Activated naive CD4-positive, alpha-beta T cell (primary cell): ENCODE results near the gene RPS28.
"Not testable (repeated sequence)": the region's sequence is repeated elsewhere in the genome, so short reads cannot be mapped to it uniquely, and the experiment has no call there.

ENCODE experiments used
- DNase-seq, 4 experiments: peaks; one replicate each; lab custom pipeline; 2025; lab: John Stamatoyannopoulos, UW

The RPS28 gene

DNA sequence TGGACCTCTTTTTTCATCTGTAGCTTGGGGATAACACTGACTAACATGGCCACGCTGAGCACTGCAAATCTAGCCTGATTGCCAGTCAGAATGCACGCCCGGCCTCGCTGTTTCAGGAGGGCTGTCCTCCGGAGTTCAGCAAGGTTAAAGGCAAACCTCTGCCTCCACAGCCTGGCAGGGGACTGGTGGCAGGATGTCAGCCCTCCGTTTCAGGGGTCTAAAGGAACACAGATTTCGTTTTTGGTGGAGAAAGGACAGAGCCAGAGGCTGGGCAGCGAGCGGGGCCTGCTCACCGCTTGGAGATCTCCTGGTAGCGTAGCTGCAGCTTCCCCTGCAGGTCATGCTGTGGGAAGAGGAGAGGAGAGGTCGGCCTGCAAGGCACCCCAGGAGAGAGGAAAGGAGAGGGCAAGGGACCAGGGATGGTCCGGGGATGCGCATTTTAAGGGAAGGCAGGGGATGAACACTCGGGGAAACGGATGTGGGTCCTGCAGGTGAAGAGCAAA lies 681 bp upstream of the RPS28 start:
- DNase-seq = no peak

DNA sequence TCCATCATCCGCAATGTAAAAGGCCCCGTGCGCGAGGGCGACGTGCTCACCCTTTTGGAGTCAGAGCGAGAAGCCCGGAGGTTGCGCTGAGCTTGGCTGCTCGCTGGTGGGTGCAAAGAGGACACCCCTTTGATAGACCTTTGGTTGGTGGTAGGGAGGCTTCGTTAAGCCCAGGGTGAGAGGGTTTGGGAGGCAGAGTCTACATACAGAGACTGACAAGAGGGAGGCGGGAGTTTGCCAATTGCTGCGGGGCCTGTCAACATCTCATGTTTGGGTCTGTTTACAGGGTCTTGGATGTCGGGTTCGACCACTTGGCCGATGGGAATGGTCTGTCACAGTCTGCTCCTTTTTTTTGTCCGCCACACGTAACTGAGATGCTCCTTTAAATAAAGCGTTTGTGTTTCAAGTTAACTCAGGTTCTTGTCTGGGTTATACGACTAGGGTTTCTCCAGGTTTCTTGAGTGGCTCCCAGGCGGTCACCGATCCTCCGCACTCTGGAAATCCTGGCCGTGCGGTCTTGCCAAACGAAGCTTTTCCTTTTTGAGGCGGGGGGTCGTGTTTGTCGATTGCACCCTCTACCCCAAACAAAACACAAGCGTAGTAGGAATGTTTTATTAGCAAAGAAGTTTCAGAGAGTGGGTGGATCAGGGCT lies 816 bp downstream of the RPS28 start:
- no peak for DNase-seq

DNA sequence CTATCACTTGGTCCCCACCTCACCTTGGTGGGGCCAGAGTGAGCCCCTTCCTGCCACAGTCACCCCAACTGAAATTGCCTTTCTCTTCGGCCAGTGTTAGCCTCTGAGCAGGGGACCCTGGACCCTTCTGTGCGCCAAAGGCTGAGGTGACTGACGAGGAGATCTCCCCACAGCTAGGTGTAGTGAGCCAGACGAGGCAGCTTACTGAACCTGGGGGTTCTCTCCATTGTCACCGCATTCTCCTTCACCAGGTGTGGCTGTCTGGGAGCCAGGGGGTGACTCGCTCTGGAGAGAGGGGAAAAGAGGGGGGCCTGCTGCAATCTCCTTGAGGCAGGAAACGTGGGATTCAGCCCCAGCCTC lies 1.3 kb downstream of the RPS28 start:
- no peak for DNase-seq

DNA sequence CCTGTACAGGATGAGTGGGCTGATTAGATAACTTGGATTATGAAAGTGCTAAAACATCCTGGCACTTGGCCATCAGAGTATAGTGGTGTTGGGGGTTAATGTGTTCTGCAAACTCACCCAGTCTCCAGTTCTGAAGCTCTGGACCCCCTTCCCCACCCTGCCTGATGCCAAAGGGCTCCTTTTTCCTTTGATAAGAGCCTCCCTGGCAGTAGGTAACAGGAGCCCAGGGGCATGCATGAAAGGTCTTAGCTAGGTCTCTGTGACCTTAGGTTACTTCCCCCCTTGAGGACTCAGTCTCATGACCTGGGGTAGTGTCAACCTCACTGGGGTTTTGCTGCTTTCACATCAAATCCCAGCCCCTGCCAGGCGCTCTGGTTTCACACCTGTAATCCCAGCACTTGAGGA lies 2.5 kb downstream of the RPS28 start:
- DNase-seq = no peak

- no peak for DNase-seq
Observed at GRCh38 chr19:8324186-8325050, 3.1 kb downstream of the RPS28 start.

GRCh38 chr19:8325454-8325853 lies 4.2 kb downstream of the RPS28 start:
- no peak for DNase-seq

GRCh38 chr19:8329996-8330395 lies 8.7 kb downstream of the RPS28 start:
- DNase-seq = no peak

DNA sequence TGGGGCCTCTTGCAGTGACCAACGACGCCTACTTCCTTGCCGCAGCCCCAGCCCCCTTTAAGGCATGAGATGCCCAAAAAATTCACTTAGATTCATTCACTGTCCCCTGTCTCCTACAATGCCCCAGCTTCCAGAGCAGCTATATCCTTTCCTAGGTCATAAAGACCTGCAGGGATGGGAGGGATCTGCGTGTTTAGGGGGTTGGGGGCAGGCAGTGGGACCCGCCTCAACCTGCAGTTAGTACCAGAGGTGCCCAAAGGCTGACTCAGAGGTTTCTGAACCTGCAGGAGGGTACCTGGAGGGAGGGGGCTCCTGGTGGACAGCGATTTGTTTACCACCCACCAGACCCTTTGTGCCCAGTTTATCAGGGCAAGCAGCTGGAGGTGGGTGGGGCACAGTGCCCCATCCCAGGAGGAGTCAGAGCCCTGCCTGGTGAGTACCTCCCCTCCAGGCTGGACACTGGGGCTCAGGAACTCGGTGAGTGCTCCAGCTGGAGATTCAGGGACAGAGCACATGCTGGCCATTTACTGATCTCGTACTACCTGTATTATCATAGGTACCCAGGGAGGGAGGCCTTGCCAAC lies 10.1 kb downstream of the RPS28 start:
- no peak for DNase-seq

GRCh38 chr19:8332976-8333766 lies 11.9 kb downstream of the RPS28 start:
- no peak for DNase-seq

DNA sequence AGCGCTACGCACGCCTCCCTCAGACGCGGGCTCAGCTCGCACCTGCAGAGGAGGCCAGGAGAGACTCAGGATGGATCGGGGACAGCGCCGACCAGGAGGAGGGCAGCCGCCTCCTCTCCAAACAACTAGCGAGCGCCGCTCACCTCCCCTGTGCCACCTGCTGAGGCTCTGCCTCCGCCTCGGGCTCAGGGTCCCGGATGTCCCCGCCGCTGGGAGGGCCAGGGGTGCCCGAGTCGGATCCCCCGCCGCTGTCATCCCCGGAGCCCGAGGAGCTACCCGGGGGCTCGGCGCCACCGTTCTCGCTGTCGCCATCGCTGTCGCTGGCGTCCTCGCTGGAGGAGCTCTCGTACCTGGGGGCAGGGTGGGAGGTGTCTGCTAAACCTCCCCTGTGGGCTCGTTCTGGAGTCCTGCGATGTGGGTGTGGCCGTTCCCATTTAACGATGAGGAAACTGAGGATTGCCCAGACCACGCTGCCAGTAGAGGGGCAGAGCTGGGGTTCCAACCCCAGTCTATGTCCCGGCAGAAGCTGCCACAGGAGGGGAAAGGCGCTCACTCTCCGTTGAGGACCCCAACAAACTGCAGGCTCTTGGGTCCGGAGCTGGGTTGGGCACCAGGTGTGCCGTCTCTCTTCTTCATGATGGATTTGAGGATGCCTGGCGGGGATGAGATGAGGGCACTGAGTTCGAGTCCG lies 12.6 kb downstream of the RPS28 start:
- DNase-seq = no peak

- DNase-seq = no peak
Observed at GRCh38 chr19:8334458-8335342, 13.4 kb downstream of the RPS28 start.

GRCh38 chr19:8335343-8336071 lies 14.2 kb downstream of the RPS28 start:
- DNase-seq = no peak

- DNase-seq = no peak
Observed at GRCh38 chr19:8336072-8336569, 14.8 kb downstream of the RPS28 start.

DNA sequence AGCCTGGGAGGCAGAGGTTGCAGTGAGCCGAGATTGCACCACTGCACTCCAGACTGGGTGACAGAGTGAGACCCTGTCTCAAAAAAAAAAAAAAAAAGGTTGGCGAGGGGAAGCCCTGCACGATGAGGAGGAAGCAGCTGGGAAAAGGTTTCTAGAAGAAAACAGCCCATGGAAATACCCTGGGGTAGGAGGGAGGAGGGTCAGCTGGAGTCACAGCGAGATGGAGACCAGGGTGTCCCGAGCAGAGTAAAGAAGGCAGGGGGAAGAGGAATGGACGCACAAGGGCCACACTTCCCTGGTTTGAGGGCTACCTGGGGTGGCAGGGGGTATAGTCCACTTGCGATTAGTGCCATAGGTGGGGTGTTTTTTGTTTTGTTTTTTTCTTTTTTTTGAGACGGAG lies 15.4 kb downstream of the RPS28 start:
- DNase-seq = no peak

DNA sequence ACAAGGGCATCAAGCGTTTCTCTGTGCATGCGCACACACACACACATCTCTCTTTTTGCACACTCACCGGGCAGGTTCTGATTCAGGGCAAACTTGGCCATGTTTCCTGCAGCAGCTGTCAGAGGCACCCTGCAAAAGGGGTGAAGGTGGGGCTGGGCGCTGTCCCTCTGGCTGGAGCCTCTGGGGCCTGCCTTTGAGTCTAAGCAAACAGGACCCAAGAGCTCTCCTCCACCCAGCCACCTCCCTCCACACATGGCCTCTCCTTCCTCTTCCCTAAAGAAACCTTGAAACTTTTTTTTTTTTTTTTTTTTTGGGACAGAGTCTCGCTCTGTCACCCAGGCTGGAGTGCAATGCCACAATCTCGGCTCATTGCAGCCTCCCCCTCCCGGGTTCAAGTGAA lies 16.4 kb downstream of the RPS28 start:
- DNase-seq = no peak

DNA sequence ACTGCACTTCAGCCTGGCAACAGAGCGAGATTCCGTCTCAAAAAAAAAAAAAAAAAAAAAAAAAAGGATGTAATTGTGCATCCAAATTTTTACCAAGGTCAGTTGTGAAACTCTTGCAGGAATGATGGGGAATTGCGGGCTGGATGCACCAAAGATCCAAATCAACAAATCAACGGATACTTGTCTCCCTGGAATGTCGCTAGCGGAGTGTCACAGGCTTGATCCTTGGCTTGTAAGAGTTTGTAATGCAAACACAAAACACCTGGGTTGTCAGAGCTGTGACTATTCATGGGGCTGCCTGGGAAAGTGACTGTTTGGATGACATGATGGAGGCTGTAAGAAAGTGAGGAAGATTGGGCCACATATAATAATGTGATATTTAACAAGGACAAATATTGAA lies 17.5 kb downstream of the RPS28 start:
- DNase-seq = no peak

GRCh38 chr19:8340341-8341096 lies 19.2 kb downstream of the RPS28 start:
- no peak for DNase-seq

- not testable (repeated sequence) for DNase-seq
Observed at GRCh38 chr19:8341504-8341903, 20.2 kb downstream of the RPS28 start.

DNA sequence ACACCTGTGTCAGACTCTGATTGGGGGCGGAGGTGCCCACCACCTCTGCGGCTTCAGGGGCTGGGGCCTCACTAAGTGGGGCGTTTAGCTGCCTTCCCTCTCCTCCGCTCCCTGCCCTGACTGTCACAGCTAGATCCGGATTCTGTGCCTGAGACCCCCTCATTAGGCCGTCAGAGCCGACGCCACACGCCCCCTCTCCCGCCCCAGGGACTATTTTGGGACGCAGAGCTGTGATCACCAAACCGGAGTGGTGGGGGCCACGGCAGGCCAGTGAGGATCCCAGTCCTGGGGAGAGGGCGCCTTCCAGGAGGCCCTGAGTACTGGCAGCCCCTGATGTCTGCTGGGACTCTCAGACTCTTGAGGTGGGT lies 21.0 kb downstream of the RPS28 start:
- DNase-seq = no peak
